Upper lobe of right lung (tissue), 1 donor: ENCODE results near the gene FAM234A. TPM values are rescaled to one million over a fixed set of nuclear protein-coding genes. Genes with fewer than 3 reads are reported as not detected.

Source experiments
- ATAC-seq: fragments of 200-7000 bp; cut with Tn5 transposase; one replicate; pipeline ENCODE4 v1.9.1; 2020; ENCODE audit warnings: mild to moderate bottlenecking, moderate library complexity
- DNase-seq: peaks from one replicate; pipeline ENCODE4 v3.0.0-alpha.2; 2020
- H3K27ac ChIP-seq: fragments of 200-600 bp; one replicate; pipeline ENCODE4 v1.8.0; 2022
- H3K27me3 ChIP-seq: fragments of 200-600 bp; one replicate; pipeline ENCODE4 v1.8.0; 2022; ENCODE audit warnings: mild to moderate bottlenecking
- H3K36me3 ChIP-seq: fragments of 200-600 bp; one replicate; pipeline ENCODE4 v1.8.0; 2022
- H3K4me1 ChIP-seq: fragments of 200-600 bp; one replicate; pipeline ENCODE4 v1.8.0; 2022
- H3K4me3 ChIP-seq: fragments of 200-600 bp; one replicate; pipeline ENCODE4 v1.8.0; 2022; ENCODE audit warnings: mild to moderate bottlenecking
- H3K9me3 ChIP-seq: fragments of 200-600 bp; one replicate; pipeline ENCODE4 v1.8.0; 2022
- CTCF ChIP-seq: fragments of 200-600 bp; IDR thresholded peaks from one replicate; pipeline ENCODE4 v1.8.0; 2022; ENCODE audit warnings: antibody characterized with exemption
- intact Hi-C: fragments of 100-400 bp; cut with DNase I; formaldehyde crosslinking; loops from one replicate; pipeline ENCODE4 v1.11.0; 2022
- total RNA-seq: library from RNA; stranded (reverse); fragmentation: NEBNext Ultra II Directional; extraction: Animal tissue kit (Norgen Biotek cat#: 25700); gene quantifications from one replicate; pipeline ENCODE4 v1.2.1, GENCODE V29; 2021
- donor health status: DM: no; HTN: yes; CAD: no; lungs with severe emphysema.

The FAM234A gene
- total RNA-seq, 1 donor from 2014 or later = 56.0 TPM

GRCh38 chr16:268141-269053 is 33.8 kb downstream of the FAM234A start:
- TF ChIP-seq CTCF = no peak
- Histone ChIP-seq H3K9me3 (no peaks in the 10 kb centered on the region), H3K4me1 (no peaks in the 10 kb centered on the region), H3K4me3 (no peak overlapping the region), H3K27ac (no peak overlapping the region), H3K36me3 (peaks cover 10% of the 10 kb centered on the region), H3K27me3 (no peaks in the 10 kb centered on the region)
- intact Hi-C loops = no loop called here
- DNase-seq (peak; percentile 63), ATAC-seq (no peak)

- Histone ChIP-seq H3K4me1 (no peaks in the 10 kb centered on the region), H3K36me3 (peaks cover 4% of the 10 kb centered on the region), H3K4me3 (no peak overlapping the region), H3K27ac (no peak overlapping the region), H3K27me3 (peaks cover 3% of the 10 kb centered on the region), H3K9me3 (no peaks in the 10 kb centered on the region)
- intact Hi-C loops = no loop called here
- no peak for TF ChIP-seq CTCF
- ATAC-seq (no peak), DNase-seq (no peak)
These were observed 34.6 kb downstream of the FAM234A start for GRCh38 chr16:269061-269796.

GRCh38 chr16:270381-271255 is 36.0 kb downstream of the FAM234A start:
- H3K4me3 ChIP-seq = no peak overlapping the region

GRCh38 chr16:272633-273546 is 38.3 kb downstream of the FAM234A start:
- Histone ChIP-seq H3K36me3 (no peaks in the 10 kb centered on the region), H3K4me3 (no peak overlapping the region), H3K27me3 (peaks cover 13% of the 10 kb centered on the region), H3K27ac (no peak overlapping the region), H3K4me1 (no peaks in the 10 kb centered on the region), H3K9me3 (no peaks in the 10 kb centered on the region)
- intact Hi-C loops = no loop called here
- DNase-seq = no peak
- no peak for ATAC-seq
- TF ChIP-seq CTCF = no peak

More at GRCh38 chr16:270381-271255, 36.0 kb downstream of the FAM234A start:
- H3K27ac ChIP-seq = no peak overlapping the region
- no peak for TF ChIP-seq CTCF
- DNase-seq (peak; percentile 63), ATAC-seq (no peak)
- H3K9me3 ChIP-seq = no peaks in the 10 kb centered on the region
- peaks cover 13% of the 10 kb centered on the region for H3K27me3 ChIP-seq
- no peaks in the 10 kb centered on the region for H3K4me1 ChIP-seq
- H3K36me3 ChIP-seq = no peaks in the 10 kb centered on the region
- intact Hi-C loops = no loop called here
